Measurements from ENCODE around the gene TMEM167B.

TMEM167B gene

GRCh38 chr1:109083501-109083900, 7.1 kb upstream of the TMEM167B start:
- no peak for DNase-seq (ENCODE audit: low read depth)

GRCh38 chr1:109083923-109084322, 6.6 kb upstream of the TMEM167B start:
- DNase-seq (ENCODE audit: low read depth) = no peak

GRCh38 chr1:109084563-109085517, 5.7 kb upstream of the TMEM167B start:
- no peak for DNase-seq (ENCODE audit: low read depth)

- no peak for DNase-seq (ENCODE audit: low read depth)
Measured at GRCh38 chr1:109089242-109090015, 1.1 kb upstream of the TMEM167B start.

GRCh38 chr1:109091078-109091838, 694 bp downstream of the TMEM167B start:
- DNase-seq (ENCODE audit: low read depth) = no peak

- DNase-seq (ENCODE audit: low read depth) = no peak
Measured at GRCh38 chr1:109091839-109092193, 1.3 kb downstream of the TMEM167B start.

- DNase-seq (ENCODE audit: low read depth) = no peak
Measured at GRCh38 chr1:109094377-109094803, 3.8 kb downstream of the TMEM167B start.

GRCh38 chr1:109094871-109095270, 4.3 kb downstream of the TMEM167B start:
- no peak for DNase-seq (ENCODE audit: low read depth)

GRCh38 chr1:109095631-109096030, 5.1 kb downstream of the TMEM167B start:
- no peak for DNase-seq (ENCODE audit: low read depth)

- no peak for DNase-seq (ENCODE audit: low read depth)
Measured at GRCh38 chr1:109096120-109096519, 5.6 kb downstream of the TMEM167B start.

GRCh38 chr1:109099938-109100773, 9.6 kb downstream of the TMEM167B start:
- peak; percentile 93 for DNase-seq (ENCODE audit: low read depth)

GRCh38 chr1:109104364-109105151, 14.0 kb downstream of the TMEM167B start:
- no peak for DNase-seq (ENCODE audit: low read depth)

GRCh38 chr1:109105881-109106280, 15.3 kb downstream of the TMEM167B start:
- no peak for DNase-seq (ENCODE audit: low read depth)

GRCh38 chr1:109107785-109108184, 17.2 kb downstream of the TMEM167B start:
- DNase-seq (ENCODE audit: low read depth) = no peak

- DNase-seq (ENCODE audit: low read depth) = no peak
Measured at GRCh38 chr1:109109906-109110305, 19.3 kb downstream of the TMEM167B start.

- DNase-seq (ENCODE audit: low read depth) = no peak
Measured at GRCh38 chr1:109111386-109112055, 21.0 kb downstream of the TMEM167B start.

GRCh38 chr1:109112056-109112651, 21.6 kb downstream of the TMEM167B start:
- DNase-seq (ENCODE audit: low read depth) = no peak

- DNase-seq (ENCODE audit: low read depth) = peak; percentile 86
Measured at GRCh38 chr1:109112652-109113285, 22.2 kb downstream of the TMEM167B start.

All from stimulated activated CD8-positive, alpha-beta memory T cell treated with anti-CD3 and anti-CD28 coated beads, Interleukin-12 subunit alpha, Interleukin-12 subunit beta, amount 100 ng/mL, for 1 hour (primary cell).